Skin epidermis (tissue), 12 donors: ENCODE measurements around the gene DCLK1.

Source experiments
- H3K27ac ChIP-seq, 21 experiments: fragments of 200-600 bp; sonication (generic) in 11 of 21; one replicate each; pipeline ENCODE4 v1.5.0; 2020; ENCODE audit warnings: mild to moderate bottlenecking in 3 of 21, inconsistent platforms in 2 of 21, moderate library complexity in 2 of 21
- H3K4me3 ChIP-seq, 7 experiments: fragments of 200-600 bp; sonication (generic) in 2 of 7; one replicate each; pipeline ENCODE4 v1.5.0; 2020; ENCODE audit warnings: inconsistent platforms in 2 of 7, mild to moderate bottlenecking in 2 of 7, moderate library complexity in 1 of 7

The DCLK1 gene

DNA sequence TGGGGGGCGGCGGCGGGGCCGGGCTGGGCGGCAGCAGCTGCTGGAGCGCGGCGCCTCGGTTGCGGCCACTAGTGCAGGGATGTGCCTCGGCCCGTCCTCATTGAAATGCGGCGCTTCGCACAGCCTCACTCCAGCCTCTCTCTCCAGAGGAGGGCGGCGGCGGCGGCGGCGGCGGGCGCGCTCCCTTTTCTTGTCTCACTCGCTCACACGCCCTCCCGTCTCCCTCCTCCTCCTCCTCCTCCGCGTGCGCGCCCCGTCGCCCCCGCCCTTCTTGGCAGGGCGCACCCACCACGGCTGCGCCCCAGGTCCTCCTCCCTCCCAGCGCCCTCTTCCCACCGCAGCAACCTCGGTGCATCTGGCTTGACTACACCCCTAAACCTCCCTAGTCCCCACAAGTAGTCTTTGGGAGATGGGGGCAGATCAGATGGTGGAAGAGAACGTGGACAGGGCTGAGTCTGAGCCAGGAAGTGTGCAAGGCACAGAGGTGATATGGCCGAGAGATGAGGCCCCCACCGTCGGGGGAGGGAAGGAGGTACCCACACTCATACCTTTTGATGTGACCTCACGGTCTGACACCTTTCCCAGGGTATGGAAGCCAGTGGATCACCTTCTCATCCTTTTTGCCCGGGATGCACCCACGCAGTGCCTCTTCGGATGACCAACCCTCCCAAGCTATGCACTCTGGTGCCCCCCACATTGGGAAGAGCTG is at the start of gene DCLK1:
Gene DCLK1, minus strand, starts transcription at position 161 of the 709 bp plus-strand sequence.
- Histone ChIP-seq H3K4me3 (peak within 1 kb of the TSS; percentile 31 to 50 (median 40)), H3K27ac (peak within 1 kb of the TSS in 17 of 21 experiments; percentile 6 to 76 (median 48))

DNA sequence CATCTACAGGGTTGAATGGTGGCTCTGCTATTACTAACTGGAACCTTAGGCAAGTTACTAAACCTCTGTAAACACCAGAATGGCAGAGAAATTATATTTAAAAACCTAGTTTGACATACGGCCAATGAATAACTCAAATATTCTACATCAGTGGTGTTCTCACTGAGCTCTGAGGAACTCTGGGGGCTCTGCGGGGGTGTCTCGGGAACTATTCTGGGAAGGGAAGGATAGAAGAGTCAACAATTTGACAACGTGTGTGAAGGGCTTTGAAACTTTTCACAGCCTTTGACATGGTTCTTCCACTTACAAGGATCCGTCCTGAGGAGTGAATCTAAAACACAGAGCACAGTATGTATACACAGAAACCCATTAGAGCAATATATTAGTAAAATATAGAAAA is 44.4 kb upstream of the DCLK1 start:
- Histone ChIP-seq H3K27ac (no peak overlapping the region), H3K4me3 (no peak overlapping the region)

DNA sequence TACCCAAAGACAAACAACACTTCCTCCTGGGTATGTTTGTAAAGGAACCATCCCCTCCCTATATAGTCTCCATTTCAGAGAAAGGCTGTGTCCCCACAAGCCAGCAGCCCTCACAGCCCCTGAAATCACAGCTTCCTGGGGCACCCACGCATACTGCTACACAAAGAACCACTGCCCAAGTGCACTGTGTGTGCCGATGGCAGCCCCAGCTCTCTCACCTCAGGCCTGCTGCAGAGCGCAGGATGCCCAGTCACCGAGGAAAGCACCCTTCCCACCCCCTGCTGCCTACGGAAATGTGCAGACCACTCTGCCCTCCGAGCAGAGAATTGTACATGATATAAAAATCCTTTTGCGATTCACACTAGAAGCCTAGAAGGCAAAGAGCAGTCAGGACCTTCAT is 43.7 kb upstream of the DCLK1 start:
- Histone ChIP-seq H3K4me3 (no peak overlapping the region), H3K27ac (no peak overlapping the region)

DNA sequence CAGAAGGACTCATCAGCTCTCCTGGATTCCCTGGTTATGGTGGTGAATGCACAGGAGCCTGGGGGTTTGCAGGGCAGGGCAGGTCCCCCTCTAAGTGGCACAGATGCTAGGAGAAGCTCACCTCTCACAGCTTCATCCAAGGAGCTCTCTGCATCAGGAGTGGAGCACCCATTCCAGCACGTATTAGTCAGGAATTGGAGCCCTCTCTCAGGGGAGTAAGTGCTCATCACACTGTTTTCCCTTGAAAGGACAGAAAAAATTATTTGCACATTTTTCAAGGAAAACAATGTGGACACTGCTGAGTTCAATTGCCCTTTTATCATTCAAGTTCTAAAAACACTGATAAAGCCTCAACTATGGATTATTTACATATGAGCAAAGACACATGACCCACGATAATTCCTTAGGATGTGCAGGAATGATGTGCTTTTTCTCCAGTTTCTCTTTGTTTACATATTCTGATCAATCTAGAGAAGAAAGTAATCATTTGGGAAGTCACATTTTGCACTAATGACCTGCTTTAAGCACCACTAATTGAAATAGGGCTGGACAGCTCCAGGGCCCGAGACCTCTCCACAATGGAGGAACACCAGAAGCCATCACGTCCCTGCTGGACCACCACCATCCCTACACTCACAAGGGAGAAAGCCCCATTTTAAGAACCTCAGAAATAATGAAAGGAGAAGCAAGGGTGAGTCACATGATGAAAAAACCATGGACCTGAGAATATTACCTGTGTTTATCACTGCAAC is 42.6 kb upstream of the DCLK1 start:
- H3K4me3 ChIP-seq = no peak overlapping the region

DNA sequence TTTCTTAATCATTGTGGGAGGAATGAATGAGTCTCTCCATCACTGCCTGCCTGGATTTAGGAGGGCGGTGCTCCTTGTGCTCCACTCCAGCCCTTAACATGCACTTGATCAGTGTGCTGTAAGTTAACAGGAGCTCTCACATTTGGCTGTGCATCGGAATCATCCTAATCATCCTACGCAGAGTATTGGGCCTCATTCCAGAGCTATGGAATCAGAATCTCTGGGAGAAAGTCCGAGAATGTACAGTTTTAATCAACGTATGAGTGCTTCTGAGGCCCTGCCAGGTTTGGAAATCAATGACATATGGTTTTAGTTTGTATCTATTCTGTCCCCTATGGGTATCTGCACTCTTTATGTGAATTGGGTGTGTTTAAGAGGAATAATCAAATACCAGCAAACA is 34.9 kb upstream of the DCLK1 start:
- no peak overlapping the region for H3K27ac ChIP-seq
- no peak overlapping the region for H3K4me3 ChIP-seq

More for the DNA sequence above, 42.6 kb upstream of the DCLK1 start:
- H3K27ac ChIP-seq = no peak overlapping the region

DNA sequence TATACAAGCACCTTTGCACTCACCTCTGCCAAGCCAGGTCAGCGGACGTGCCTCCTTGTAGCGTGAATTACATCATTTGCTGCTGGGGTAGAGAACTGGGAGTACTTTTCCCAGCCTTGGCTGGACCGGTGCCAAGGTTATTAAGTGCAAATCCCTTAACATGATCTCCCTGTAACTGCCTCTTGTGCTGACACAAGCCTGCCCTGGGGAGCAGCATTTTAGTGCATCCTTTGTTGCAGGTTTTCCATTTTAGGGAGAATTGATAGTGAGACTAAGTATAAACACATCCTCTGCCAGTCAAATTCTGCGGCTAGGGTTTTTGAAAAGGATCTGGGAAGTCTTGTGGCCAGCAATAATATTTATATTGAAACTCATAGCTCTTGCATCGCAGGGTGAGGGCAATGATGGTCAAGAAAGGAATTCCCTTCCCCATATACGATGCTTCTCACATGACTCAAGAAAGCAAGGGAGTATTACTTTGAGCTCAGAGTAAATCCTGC is 32.7 kb upstream of the DCLK1 start:
- H3K27ac ChIP-seq = no peak overlapping the region

DNA sequence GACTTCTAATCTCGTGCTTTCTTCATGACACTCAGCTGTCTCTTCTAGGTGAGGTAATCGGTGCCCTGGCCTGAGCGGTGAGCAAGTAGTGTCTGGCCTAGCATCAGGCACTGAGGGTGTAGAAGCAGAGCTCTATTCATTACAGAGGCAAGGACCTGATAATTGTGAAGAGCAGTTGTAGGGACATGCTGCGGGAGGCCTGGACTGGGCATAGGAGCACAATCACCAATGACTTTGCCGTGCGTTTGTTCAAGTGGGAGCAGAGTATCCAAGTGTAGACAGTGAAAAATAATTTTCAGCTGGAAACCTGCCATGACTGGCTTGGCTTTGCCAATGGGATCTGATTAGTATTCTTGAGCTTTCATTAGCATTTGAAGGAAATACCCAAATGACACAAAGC is 32.1 kb upstream of the DCLK1 start:
- H3K27ac ChIP-seq = no peak overlapping the region

More for the DNA sequence above, 32.7 kb upstream of the DCLK1 start:
- no peak overlapping the region for H3K4me3 ChIP-seq

DNA sequence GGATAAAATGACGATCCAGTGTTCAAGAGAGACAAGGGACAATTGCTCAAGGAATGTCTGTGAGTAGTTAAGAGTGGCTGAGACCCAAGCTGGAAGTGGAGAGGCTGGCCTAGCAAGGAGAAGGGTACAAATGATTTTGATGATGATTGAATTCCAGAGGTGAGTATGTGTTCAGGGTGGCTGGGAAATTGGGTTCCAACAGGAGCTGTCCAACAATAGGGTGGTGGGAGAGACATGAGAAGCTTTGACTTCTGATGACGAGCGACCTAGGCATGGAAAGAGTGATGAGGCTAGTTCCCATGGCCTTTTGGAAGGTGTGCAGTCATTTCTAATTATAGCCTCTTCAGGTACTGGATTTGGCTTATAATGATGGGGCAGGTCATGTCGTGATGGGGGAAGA is 29.1 kb upstream of the DCLK1 start:
- Histone ChIP-seq H3K27ac (no peak overlapping the region), H3K4me3 (no peak overlapping the region)

More for the DNA sequence above, 32.1 kb upstream of the DCLK1 start:
- no peak overlapping the region for H3K4me3 ChIP-seq

DNA sequence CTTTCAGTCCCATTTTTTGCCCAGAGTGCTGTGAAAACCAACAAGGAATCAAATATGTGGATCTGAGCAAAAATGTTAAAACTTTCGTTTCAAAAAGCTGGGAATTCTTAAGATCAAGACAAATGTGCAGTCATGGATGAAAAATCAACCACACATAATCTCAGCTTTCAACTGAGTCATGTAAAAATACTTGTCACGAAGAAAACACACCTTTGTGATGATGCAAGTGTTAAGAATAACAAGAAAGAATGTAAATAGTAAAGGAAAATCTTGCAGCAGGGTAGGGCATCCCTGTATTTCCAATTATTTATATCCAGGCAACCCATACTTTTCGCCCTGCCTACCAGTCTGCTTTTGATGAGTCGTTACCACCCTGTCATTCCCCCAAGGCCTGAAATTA is 27.4 kb upstream of the DCLK1 start:
- no peak overlapping the region for H3K27ac ChIP-seq
- no peak overlapping the region for H3K4me3 ChIP-seq

DNA sequence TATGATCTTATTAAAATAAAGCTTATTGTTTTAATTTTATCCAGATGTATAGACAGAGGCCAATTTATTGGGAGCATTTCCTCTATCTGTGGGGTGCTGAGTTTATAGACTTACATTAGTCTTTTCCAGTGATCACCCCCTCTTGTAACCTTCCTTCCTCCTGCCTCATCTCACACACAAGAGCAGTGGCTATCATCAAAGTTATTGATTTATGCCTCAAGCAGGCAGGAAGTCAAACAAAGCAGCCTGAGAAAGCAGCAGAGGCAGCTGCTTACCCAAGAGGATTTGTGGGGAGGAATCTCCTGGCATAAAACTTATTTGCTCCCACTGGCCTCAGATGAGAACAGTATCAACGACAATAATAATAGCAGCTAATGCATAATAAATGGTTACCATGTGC is 26.3 kb upstream of the DCLK1 start:
- no peak overlapping the region for H3K4me3 ChIP-seq
- no peak overlapping the region for H3K27ac ChIP-seq

DNA sequence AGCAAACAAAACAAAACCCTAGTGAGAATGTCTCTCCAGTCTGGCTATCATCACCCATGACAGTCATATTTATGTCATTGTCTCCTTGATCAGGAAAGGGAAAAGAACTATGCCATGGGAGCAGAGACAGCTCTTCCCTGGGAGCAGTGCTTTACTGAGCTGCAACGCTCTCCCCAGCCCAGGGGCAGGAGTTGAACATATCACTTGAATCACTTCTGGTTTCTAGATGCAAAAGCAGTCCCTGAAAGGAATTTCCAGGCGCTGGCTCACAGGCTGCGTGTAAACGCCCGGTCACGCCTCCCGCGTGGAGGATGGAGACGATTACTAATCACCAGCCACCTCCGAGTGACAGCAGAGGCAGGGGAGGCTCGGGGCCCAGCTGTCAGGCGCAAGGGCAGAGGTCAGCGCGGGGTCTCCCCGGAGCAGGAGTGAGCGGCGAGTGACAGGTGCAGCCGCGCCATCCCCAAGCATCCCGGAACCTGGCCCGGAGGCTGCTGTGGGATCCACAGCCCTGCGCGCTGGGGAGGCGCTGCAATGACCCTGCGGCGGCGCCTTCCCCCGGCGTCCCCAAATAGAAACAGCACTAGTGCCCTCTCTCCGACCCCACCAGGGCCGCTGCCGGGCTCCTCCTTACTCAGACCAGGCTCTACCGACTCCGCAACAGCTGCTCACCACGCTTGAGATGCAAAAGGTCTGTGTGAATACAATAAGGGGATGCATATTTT is 23.5 kb upstream of the DCLK1 start:
- no peak overlapping the region for H3K4me3 ChIP-seq
- no peak overlapping the region for H3K27ac ChIP-seq

DNA sequence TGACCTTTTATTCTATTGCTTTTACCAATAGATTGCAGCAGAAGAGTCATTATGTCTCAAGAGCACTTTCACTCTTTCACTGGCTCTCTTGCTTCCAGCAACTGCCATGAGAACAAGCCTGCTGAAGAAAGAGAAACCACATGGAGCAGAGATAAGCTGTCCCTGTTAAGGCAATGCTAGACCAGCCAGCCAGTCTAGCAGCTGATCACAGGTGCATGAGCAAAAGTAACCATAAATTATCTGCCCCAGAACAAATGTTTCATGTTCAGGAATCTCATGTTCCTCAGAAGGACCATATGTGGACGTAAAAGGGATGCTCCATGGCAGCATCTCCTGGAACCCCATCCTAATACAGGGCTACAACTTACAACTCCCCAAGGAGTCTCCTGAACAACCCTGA is 20.4 kb upstream of the DCLK1 start:
- no peak overlapping the region for H3K4me3 ChIP-seq
- no peak overlapping the region for H3K27ac ChIP-seq

DNA sequence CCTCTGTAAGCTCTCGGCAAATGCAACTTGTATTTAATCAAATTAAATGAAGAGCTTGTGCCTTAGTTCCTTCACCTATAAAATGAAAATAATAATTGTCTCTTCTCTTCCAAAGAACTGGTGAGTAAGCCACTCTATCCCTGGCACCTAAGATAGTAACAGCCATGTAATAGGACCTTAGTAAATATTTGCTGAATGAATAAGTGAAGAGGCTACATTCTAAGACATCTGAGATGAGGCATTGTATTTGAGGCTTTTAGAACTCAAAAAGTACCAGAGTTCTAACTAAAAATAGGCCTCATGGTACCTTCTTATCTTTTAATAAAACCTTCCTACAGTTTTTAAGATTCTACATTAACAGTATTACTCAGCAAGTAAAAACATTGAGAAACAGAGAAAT is 17.3 kb upstream of the DCLK1 start:
- no peak overlapping the region for H3K27ac ChIP-seq

DNA sequence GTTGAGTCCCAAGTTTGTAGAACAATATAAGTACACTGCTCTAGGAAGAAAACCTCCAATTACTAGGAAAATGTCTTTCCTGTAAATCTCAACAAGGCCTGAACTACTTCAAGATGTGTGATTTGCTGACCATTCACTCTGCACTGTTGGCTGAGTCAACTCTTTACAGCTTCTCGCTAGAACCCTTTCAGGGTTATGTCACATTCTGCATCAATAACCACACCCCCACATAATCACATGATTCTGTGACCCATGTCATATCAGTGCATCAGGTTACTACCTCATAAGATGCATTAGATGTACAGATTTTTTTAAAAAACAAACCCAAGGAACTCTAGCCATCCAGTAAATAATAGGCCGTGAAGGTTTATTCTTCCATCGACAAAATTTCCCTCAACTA is 16.1 kb upstream of the DCLK1 start:
- Histone ChIP-seq H3K27ac (no peak overlapping the region), H3K4me3 (no peak overlapping the region)

More for the DNA sequence above, 17.3 kb upstream of the DCLK1 start:
- H3K4me3 ChIP-seq = no peak overlapping the region

DNA sequence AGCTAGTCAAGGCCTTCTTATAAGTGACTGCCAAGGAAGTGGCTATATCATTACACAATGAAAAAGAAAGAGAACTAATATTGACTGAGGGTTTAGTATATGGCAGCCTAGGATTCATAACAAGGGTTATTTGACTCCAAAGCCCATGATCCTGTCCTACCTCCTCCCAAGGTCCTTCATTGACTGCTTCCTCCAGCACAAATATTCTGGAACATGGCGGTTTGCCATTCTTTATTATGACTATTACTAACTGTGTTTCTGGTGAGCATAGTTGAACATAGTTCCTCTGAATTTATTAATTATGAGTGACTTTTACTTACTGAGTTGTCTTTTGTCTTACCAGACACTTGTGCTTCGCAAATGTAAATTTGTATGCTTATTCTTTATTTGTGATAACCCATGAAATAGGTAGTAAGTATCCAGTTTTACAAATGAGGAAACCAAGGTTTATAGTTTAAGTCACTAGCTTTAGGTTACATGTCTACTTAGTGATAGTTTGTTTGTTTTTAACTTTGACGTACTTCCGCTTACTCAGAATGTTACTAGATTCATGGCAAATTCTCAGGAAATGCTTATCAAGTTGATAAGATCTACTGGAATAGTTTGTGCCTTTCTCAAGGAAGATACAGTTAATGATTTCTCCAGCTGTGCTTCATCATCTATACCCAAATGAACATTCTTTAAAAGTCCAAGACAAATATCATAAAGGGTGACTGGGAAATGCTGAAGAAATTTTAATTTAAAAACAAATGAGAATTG is 15.5 kb upstream of the DCLK1 start:
- H3K27ac ChIP-seq = no peak overlapping the region
- no peak overlapping the region for H3K4me3 ChIP-seq

DNA sequence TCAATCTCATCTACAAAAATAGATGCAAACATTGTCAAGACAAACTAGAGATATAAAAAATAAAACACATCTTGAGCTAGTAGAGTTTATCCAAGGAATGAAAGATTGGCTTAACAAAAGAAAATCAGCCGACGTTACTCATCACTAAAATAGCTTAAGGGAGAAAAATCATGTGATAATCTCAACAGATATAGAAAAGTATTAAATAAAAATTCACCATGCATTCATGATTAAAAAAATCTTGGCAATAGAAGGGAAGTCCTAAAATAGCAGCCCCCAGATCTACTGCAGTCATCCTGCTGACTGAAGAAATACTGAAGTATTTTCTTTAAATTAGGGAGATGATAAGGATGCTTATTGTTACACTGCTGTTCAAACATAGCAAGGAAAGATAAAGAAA is 12.6 kb upstream of the DCLK1 start:
- no peak overlapping the region for H3K4me3 ChIP-seq
- no peak overlapping the region for H3K27ac ChIP-seq

DNA sequence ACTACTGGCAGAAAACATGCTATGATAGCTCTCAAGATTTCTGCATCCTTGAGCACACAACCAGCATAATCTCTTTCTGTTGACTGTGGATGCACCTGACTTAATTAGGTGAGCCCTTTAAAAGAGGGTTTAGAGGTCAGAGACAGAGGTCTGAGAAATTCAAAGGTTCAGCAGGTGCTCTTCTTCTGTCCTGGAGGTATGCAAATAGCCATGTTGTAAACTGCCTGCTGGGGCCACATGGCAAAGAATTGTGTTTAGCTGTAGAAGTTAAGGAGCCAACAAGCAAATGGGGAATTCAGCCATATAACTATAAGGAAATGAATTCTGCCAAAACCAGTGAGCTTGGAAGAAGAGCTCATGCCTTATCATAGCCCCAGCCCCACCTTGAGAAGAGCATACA is 11.6 kb upstream of the DCLK1 start:
- H3K4me3 ChIP-seq = no peak overlapping the region
- no peak overlapping the region for H3K27ac ChIP-seq

DNA sequence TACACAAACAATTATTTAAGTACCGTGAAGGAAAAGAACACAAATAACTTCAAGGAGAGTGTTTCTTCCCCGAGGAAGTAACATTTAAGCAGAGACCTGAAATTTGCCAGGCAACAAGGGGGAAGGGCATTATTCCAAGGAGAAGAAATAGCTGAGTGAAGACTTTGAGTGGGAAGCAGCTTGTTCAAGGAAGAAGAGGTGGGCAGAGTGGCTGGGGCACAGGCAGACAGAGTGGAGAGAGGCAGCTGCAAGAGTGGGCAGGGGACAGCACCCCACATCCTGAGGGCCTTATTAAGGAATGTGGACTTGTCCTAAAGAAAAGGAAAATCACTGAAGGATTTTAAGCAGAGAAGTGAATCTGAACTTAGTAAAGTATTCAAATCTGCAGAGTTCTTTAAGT is 4.7 kb upstream of the DCLK1 start:
- no peak overlapping the region for H3K4me3 ChIP-seq
- H3K27ac ChIP-seq = no peak overlapping the region

DNA sequence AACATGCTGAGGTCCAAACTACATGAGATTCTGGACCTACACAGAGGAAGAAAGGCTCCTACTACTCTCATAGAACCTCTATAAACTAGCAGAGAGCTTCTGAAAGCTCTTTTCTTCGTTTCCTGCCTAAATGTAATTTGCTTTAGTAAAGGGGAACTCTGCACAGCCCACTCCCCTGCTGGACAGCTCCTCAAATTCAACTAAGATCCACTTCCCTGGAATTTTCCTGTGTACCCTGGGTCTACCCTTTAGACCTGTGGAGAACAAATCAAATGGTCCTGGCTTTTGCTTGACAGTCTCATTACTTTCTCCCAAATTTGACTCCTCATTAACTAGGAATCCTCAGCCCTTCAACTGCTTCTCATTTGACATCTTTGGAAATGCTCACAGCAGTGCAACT is 3.5 kb upstream of the DCLK1 start:
- H3K27ac ChIP-seq = no peak overlapping the region
- no peak overlapping the region for H3K4me3 ChIP-seq
